Adipocyte (in vitro differentiated cells): ENCODE results near the gene KRT1.

Experiments used
- DNase-seq: peaks from one replicate; pipeline ENCODE4 v3.0.0-alpha.2; 2015; ENCODE audit warnings: low read depth
- H3K27me3 ChIP-seq: replicated peaks from 2 replicates; pipeline ENCODE4 v1.7.0; 2013; ENCODE audit warnings: mild to moderate bottlenecking, low read length, moderate library complexity; ENCODE audit not compliant: control insufficient read depth, insufficient read depth
- H3K36me3 ChIP-seq: 2 replicates; pipeline ENCODE4 v1.7.0; 2013; ENCODE audit warnings: low read length, mild to moderate bottlenecking, moderate library complexity; ENCODE audit not compliant: control insufficient read depth, insufficient read depth, severe bottlenecking
- H3K4me1 ChIP-seq: 2 replicates; pipeline ENCODE4 v1.7.0; 2013; ENCODE audit warnings: mild to moderate bottlenecking, low read length, moderate library complexity; ENCODE audit not compliant: control insufficient read depth, insufficient read depth
- H3K4me3 ChIP-seq: 2 replicates; pipeline ENCODE4 v1.7.0; 2013; ENCODE audit warnings: mild to moderate bottlenecking, low read length, moderate library complexity
- H3K9ac ChIP-seq: 2 replicates; pipeline ENCODE4 v1.7.0; 2013; ENCODE audit warnings: mild to moderate bottlenecking, low read length, moderate library complexity
- H3K9me3 ChIP-seq: 2 replicates; pipeline ENCODE4 v1.7.0; 2013; ENCODE audit warnings: mild to moderate bottlenecking, low read length, moderate library complexity; ENCODE audit not compliant: control insufficient read depth

Gene KRT1

GRCh38 chr12:52681526-52682380 is 1.5 kb upstream of the KRT1 start:
- Histone ChIP-seq H3K9ac (no peak overlapping the region), H3K36me3 (no peaks in the 10 kb centered on the region), H3K4me3 (no peak overlapping the region), H3K9me3 (no peaks in the 10 kb centered on the region), H3K27me3 (peaks cover 77% of the 10 kb centered on the region), H3K4me1 (peaks cover 8% of the 10 kb centered on the region)
- no peak for DNase-seq

GRCh38 chr12:52679875-52680274 is 332 bp downstream of the KRT1 start:
- H3K4me3 ChIP-seq, result no peak overlapping the region
- peaks cover 8% of the 10 kb centered on the region for H3K4me1 ChIP-seq
- H3K9me3 ChIP-seq, result no peaks in the 10 kb centered on the region
- no peak overlapping the region for H3K9ac ChIP-seq
- no peak for DNase-seq
- peaks cover 66% of the 10 kb centered on the region for H3K27me3 ChIP-seq
- H3K36me3 ChIP-seq, result no peaks in the 10 kb centered on the region

- Histone ChIP-seq H3K9ac (no peak overlapping the region), H3K36me3 (no peaks in the 10 kb centered on the region), H3K9me3 (no peaks in the 10 kb centered on the region), H3K4me1 (peaks cover 8% of the 10 kb centered on the region), H3K27me3 (peaks cover 73% of the 10 kb centered on the region), H3K4me3 (no peak overlapping the region)
- no peak for DNase-seq
Measured at GRCh38 chr12:52677671-52678070, 2.5 kb downstream of the KRT1 start.

DNA sequence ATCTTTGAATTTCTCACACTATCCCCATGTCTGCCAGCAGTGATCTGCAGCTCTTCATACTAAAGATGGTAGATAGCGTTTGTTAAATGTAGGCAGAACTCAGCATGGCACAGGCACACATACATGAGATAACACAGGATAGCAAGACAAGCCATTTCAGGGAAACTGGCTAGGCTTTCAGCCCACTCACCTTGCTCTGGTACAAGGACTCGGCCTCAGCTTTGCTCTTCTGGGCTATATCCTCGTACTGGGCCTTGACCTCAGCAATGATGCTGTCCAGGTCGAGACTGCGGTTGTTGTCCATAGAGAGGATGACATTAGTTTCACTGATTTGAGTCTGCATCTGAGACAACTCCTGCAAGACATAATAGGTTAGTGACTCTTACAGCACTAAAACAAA is 3.1 kb downstream of the KRT1 start:
- H3K27me3 ChIP-seq, result peaks cover 78% of the 10 kb centered on the region
- no peak overlapping the region for H3K4me3 ChIP-seq
- no peaks in the 10 kb centered on the region for H3K36me3 ChIP-seq
- H3K9ac ChIP-seq, result no peak overlapping the region
- no peaks in the 10 kb centered on the region for H3K9me3 ChIP-seq
- peaks cover 2% of the 10 kb centered on the region for H3K4me1 ChIP-seq
- DNase-seq, result no peak

GRCh38 chr12:52676163-52676562 is 4.0 kb downstream of the KRT1 start:
- no peaks in the 10 kb centered on the region for H3K9me3 ChIP-seq
- peaks cover 76% of the 10 kb centered on the region for H3K27me3 ChIP-seq
- no peaks in the 10 kb centered on the region for H3K4me1 ChIP-seq
- no peak for DNase-seq
- no peaks in the 10 kb centered on the region for H3K36me3 ChIP-seq
- H3K4me3 ChIP-seq, result no peak overlapping the region
- H3K9ac ChIP-seq, result no peak overlapping the region

DNA sequence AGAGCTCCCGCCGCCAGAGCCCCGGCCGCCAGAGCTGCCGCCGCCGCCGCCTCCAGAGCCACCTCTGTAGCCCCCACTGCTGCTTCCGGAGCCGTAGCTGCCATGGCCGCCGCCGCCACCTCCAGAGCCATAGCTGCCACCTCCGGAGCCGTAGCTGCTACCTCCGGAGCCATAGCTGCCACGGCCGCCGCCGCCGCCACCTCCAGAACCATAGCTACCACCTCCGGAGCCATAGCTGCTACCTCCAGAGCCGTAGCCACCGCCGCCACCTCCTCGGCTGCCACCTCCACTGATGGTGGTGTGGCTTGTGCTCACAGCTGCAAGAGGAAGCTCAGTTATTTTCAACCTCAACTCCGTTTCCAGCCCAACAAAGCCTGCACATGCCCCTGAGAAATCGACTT is 4.9 kb downstream of the KRT1 start:
- Histone ChIP-seq H3K27me3 (peaks cover 77% of the 10 kb centered on the region), H3K9me3 (no peaks in the 10 kb centered on the region), H3K4me1 (no peaks in the 10 kb centered on the region), H3K36me3 (no peaks in the 10 kb centered on the region), H3K9ac (no peak overlapping the region), H3K4me3 (no peak overlapping the region)
- no peak for DNase-seq

DNA sequence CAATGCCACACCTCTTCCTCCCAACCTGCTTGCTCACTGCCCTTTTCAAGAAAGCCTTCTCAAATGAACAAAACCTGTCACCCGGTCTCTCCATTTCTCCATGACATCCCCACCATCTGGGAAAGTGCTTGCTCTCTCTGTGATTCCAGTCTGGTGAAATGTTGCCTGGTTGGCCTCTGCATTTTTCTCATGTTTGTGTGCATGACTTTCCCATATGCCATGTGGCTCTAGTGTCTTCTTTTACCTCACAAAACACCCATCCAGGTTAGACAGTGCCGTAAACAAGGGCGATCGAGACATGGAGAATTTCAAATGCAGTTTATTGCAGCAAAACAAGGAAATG is 5.8 kb downstream of the KRT1 start:
- Histone ChIP-seq H3K9me3 (no peaks in the 10 kb centered on the region), H3K4me1 (no peaks in the 10 kb centered on the region), H3K27me3 (peaks cover 76% of the 10 kb centered on the region), H3K36me3 (no peaks in the 10 kb centered on the region), H3K9ac (no peak overlapping the region), H3K4me3 (no peak overlapping the region)
- DNase-seq, result no peak

- Histone ChIP-seq H3K36me3 (no peaks in the 10 kb centered on the region), H3K4me1 (no peaks in the 10 kb centered on the region), H3K4me3 (no peak overlapping the region), H3K9me3 (no peaks in the 10 kb centered on the region), H3K9ac (no peak overlapping the region), H3K27me3 (peaks cover 72% of the 10 kb centered on the region)
- DNase-seq, result no peak
Measured at GRCh38 chr12:52673713-52674432, 6.3 kb downstream of the KRT1 start.

DNA sequence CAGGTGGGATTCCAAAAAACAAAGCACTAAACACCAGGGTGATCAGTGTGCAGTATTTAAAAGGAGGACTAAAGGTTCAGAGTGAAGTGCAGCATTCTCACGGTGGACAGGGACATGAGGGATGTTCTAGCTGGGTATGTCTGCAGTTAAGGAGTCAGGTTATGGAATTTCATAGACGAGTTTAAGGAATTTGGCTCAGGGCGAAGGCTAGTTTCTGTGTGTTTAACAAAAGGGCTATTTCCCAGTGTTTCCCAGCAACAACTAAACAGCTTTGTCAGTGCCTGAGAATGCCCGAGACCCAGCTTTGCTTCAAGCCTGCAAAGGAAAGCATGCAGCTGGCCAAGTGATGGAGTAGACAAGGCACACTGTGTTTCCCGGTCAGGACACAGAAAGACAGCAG is 7.0 kb downstream of the KRT1 start:
- Histone ChIP-seq H3K9me3 (no peaks in the 10 kb centered on the region), H3K4me3 (no peak overlapping the region)
- no peak for DNase-seq

DNA sequence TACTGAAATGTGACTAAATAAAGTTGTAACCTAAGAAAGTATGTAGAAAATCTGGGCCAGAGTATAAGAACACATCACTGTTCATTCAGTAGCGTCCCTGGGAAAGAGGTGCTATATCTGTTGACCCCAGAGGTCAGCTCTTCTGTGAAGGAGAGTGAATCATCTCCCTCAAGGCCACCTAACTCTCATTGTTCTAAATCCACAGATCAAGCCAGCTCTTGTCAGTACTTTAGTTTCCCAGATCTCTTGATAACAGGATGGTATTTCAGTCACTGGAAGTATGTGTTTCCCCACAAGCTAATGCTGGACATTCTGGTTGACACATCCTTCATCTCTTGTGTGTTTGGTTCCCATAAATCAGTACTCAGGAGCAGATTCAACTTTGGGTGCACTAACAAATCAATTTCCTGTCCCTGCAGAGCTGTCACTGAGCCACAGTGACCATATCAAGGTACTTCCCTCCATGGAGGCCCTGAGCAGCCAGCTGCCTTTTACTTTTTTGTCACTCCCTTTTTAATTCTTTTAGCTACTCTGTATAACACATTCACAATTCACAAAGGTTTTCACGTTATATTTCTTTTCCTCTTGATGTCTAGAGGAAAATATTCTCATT is 7.8 kb downstream of the KRT1 start:
- Histone ChIP-seq H3K4me1 (no peaks in the 10 kb centered on the region), H3K27me3 (peaks cover 67% of the 10 kb centered on the region), H3K9me3 (no peaks in the 10 kb centered on the region), H3K4me3 (no peak overlapping the region), H3K9ac (no peak overlapping the region), H3K36me3 (no peaks in the 10 kb centered on the region)
- DNase-seq, result no peak

More for the DNA sequence above, 7.0 kb downstream of the KRT1 start:
- no peaks in the 10 kb centered on the region for H3K36me3 ChIP-seq
- H3K9ac ChIP-seq, result no peak overlapping the region
- peaks cover 68% of the 10 kb centered on the region for H3K27me3 ChIP-seq
- no peaks in the 10 kb centered on the region for H3K4me1 ChIP-seq

- peaks cover 76% of the 10 kb centered on the region for H3K27me3 ChIP-seq
- no peak overlapping the region for H3K4me3 ChIP-seq
- H3K9ac ChIP-seq, result no peak overlapping the region
- no peaks in the 10 kb centered on the region for H3K36me3 ChIP-seq
- no peaks in the 10 kb centered on the region for H3K9me3 ChIP-seq
- H3K4me1 ChIP-seq, result no peaks in the 10 kb centered on the region
- no peak for DNase-seq
Measured at GRCh38 chr12:52670961-52671360, 9.2 kb downstream of the KRT1 start.
